HUES6 (cell line): Measurements from ENCODE around the gene DAB2IP.

ENCODE experiments used
- H3K27ac ChIP-seq: 2 replicates; pipeline ENCODE4 v1.7.0; 2013; ENCODE audit warnings: low read depth, mild to moderate bottlenecking, low read length, inconsistent platforms
- H3K27me3 ChIP-seq: 2 replicates; pipeline ENCODE4 v1.6.1; 2013; ENCODE audit warnings: low read length; ENCODE audit not compliant: control insufficient read depth, insufficient read depth
- H3K36me3 ChIP-seq: 2 replicates; pipeline ENCODE4 v1.6.1; 2013; ENCODE audit warnings: low read length; ENCODE audit not compliant: control insufficient read depth, insufficient read depth
- H3K4me1 ChIP-seq: 2 replicates; pipeline ENCODE4 v1.6.1; 2013; ENCODE audit warnings: low read length; ENCODE audit not compliant: control insufficient read depth, insufficient read depth
- H3K4me3 ChIP-seq: 2 replicates; pipeline ENCODE4 v1.5.1; 2013; ENCODE audit warnings: low read depth, low read length
- H3K9ac ChIP-seq: one replicate; pipeline ENCODE4 v1.6.1; 2013; ENCODE audit warnings: mild to moderate bottlenecking, low read length
- H3K9me3 ChIP-seq: 2 replicates; pipeline ENCODE4 v1.6.1; 2013; ENCODE audit warnings: low read depth, low read length; ENCODE audit not compliant: control insufficient read depth, insufficient read depth

Gene DAB2IP

GRCh38 chr9:121651295-121652020, at the start of gene DAB2IP:
Gene DAB2IP (plus strand): TSS chr9:121651634. CDS start chr9:121651776, 142 bp downstream.
- Histone ChIP-seq H3K27me3 (peaks cover 6% of the 10 kb centered on the region; the same call in 1 of the 2 replicates), H3K9ac (peak within 1 kb of the TSS; percentile 82), H3K36me3 (no peaks in the 10 kb centered on the region; the same call in 1 of the 2 replicates), H3K4me1 (peaks cover 57% of the 10 kb centered on the region), H3K9me3 (no peaks in the 10 kb centered on the region), H3K27ac (peak within 1 kb of the TSS; percentile 53; the same call in 1 of the 2 replicates), H3K4me3 (peak within 1 kb of the TSS; percentile 83)

- no peaks in the 10 kb centered on the region for H3K9me3 ChIP-seq
- no peak overlapping the region for H3K9ac ChIP-seq
- peaks cover 28% of the 10 kb centered on the region for H3K4me1 ChIP-seq
- no peak overlapping the region for H3K4me3 ChIP-seq
- no peak overlapping the region for H3K27ac ChIP-seq
- no peaks in the 10 kb centered on the region for H3K36me3 ChIP-seq
- H3K27me3 ChIP-seq, result peaks cover 26% of the 10 kb centered on the region
These were observed 48.4 kb upstream of the DAB2IP start for GRCh38 chr9:121603028-121603427.

- Histone ChIP-seq H3K9ac (peak overlapping the region; percentile 20), H3K27ac (no peak overlapping the region), H3K36me3 (no peaks in the 10 kb centered on the region), H3K27me3 (peaks cover 24% of the 10 kb centered on the region), H3K9me3 (no peaks in the 10 kb centered on the region), H3K4me1 (peaks cover 32% of the 10 kb centered on the region), H3K4me3 (no peak overlapping the region)
These were observed 47.2 kb upstream of the DAB2IP start for GRCh38 chr9:121604242-121604641.

GRCh38 chr9:121604654-121605053, 46.8 kb upstream of the DAB2IP start:
- Histone ChIP-seq H3K4me3 (no peak overlapping the region), H3K27ac (no peak overlapping the region), H3K9me3 (no peaks in the 10 kb centered on the region), H3K36me3 (no peaks in the 10 kb centered on the region), H3K9ac (peak overlapping the region; percentile 20), H3K27me3 (peaks cover 21% of the 10 kb centered on the region), H3K4me1 (peaks cover 36% of the 10 kb centered on the region)

GRCh38 chr9:121607434-121608167, 43.8 kb upstream of the DAB2IP start:
- H3K4me3 ChIP-seq, result no peak overlapping the region

GRCh38 chr9:121608168-121608853, 43.1 kb upstream of the DAB2IP start:
- Histone ChIP-seq H3K9me3 (no peaks in the 10 kb centered on the region), H3K36me3 (no peaks in the 10 kb centered on the region), H3K9ac (peak overlapping the region; percentile 45), H3K27me3 (no peaks in the 10 kb centered on the region), H3K4me1 (peaks cover 47% of the 10 kb centered on the region), H3K4me3 (no peak overlapping the region), H3K27ac (peak overlapping the region; percentile 29; the same call in 1 of the 2 replicates)

More at GRCh38 chr9:121607434-121608167, 43.8 kb upstream of the DAB2IP start:
- no peaks in the 10 kb centered on the region for H3K9me3 ChIP-seq
- H3K9ac ChIP-seq, result peak overlapping the region; percentile 45
- no peaks in the 10 kb centered on the region for H3K27me3 ChIP-seq
- H3K36me3 ChIP-seq, result no peaks in the 10 kb centered on the region
- peak overlapping the region; percentile 29; the same call in 1 of the 2 replicates for H3K27ac ChIP-seq
- H3K4me1 ChIP-seq, result peaks cover 44% of the 10 kb centered on the region

- H3K9ac ChIP-seq, result no peak overlapping the region
- no peaks in the 10 kb centered on the region for H3K9me3 ChIP-seq
- H3K27me3 ChIP-seq, result no peaks in the 10 kb centered on the region
- peaks cover 36% of the 10 kb centered on the region for H3K4me1 ChIP-seq
- no peaks in the 10 kb centered on the region for H3K36me3 ChIP-seq
- no peak overlapping the region for H3K4me3 ChIP-seq
- no peak overlapping the region for H3K27ac ChIP-seq
These were observed 41.4 kb upstream of the DAB2IP start for GRCh38 chr9:121609822-121610637.

GRCh38 chr9:121610638-121610953, 40.8 kb upstream of the DAB2IP start:
- H3K9ac ChIP-seq, result no peak overlapping the region
- H3K4me1 ChIP-seq, result peaks cover 36% of the 10 kb centered on the region
- no peaks in the 10 kb centered on the region for H3K9me3 ChIP-seq
- H3K36me3 ChIP-seq, result no peaks in the 10 kb centered on the region
- no peaks in the 10 kb centered on the region for H3K27me3 ChIP-seq
- no peak overlapping the region for H3K4me3 ChIP-seq
- no peak overlapping the region for H3K27ac ChIP-seq

GRCh38 chr9:121612511-121612998, 38.9 kb upstream of the DAB2IP start:
- H3K27ac ChIP-seq, result no peak overlapping the region
- H3K36me3 ChIP-seq, result no peaks in the 10 kb centered on the region
- H3K9ac ChIP-seq, result no peak overlapping the region
- no peaks in the 10 kb centered on the region for H3K27me3 ChIP-seq
- H3K9me3 ChIP-seq, result no peaks in the 10 kb centered on the region
- no peak overlapping the region for H3K4me3 ChIP-seq
- H3K4me1 ChIP-seq, result peaks cover 40% of the 10 kb centered on the region

GRCh38 chr9:121613009-121613752, 38.3 kb upstream of the DAB2IP start:
- Histone ChIP-seq H3K9me3 (no peaks in the 10 kb centered on the region), H3K4me3 (no peak overlapping the region), H3K27ac (no peak overlapping the region), H3K4me1 (peaks cover 33% of the 10 kb centered on the region), H3K36me3 (no peaks in the 10 kb centered on the region), H3K27me3 (no peaks in the 10 kb centered on the region), H3K9ac (no peak overlapping the region)
